ENCODE results near the gene ATXN1L.

DNA sequence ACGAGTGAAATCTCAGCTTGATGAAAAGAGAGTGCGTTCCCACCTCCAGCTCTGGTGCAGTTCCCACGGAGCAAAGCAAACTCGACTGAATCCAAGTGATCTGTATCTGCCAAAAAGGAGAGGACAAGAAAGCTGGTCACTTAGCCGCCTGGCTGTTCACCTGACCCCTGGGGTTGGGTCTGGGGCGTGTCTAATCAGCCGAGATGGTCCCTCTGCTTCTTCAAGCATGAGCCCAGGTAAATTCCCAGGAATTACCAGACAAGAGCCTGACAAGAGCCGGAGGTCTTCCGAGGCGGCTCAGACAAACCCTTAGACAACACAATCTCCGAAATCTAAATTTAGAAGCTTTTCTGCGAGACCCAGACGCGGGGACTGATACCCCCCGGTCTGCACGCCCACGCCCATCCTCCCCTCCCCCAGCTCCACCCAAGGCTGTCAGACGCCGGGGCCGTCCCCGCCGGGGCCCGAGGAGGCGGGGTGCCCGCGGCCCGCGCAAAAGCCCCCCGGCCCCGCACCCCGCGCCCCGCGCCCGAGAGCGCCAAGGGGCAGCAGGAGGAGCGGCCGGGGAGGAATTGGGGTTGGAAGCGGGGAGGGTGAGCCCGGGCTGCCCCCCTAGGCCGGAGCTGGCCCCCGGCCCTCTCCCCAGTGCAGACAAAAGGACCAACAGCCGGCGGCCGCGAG is 37.5 kb downstream of the ATXN1L start:
- no peak for TF ChIP-seq GABPA (IDR thresholded peaks at IDR 0.05; ENCODE audit: low read depth)
- TF ChIP-seq, protein P1, sequence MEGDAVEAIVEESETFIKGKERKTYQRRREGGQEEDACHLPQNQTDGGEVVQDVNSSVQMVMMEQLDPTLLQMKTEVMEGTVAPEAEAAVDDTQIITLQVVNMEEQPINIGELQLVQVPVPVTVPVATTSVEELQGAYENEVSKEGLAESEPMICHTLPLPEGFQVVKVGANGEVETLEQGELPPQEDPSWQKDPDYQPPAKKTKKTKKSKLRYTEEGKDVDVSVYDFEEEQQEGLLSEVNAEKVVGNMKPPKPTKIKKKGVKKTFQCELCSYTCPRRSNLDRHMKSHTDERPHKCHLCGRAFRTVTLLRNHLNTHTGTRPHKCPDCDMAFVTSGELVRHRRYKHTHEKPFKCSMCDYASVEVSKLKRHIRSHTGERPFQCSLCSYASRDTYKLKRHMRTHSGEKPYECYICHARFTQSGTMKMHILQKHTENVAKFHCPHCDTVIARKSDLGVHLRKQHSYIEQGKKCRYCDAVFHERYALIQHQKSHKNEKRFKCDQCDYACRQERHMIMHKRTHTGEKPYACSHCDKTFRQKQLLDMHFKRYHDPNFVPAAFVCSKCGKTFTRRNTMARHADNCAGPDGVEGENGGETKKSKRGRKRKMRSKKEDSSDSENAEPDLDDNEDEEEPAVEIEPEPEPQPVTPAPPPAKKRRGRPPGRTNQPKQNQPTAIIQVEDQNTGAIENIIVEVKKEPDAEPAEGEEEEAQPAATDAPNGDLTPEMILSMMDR (IDR thresholded peaks at IDR 0.05): no peak
- TF ChIP-seq POLR2AphosphoS5 (IDR thresholded peaks at IDR 0.05; ENCODE audit: low read depth, low read length): no peak

Measured in SK-N-SH (cell line).